ENCODE results near the gene CLEC2A. TPM values are rescaled to one million over a fixed set of nuclear protein-coding genes. Genes with fewer than 3 reads are reported as not detected.

CLEC2A gene
- total and polyA plus RNA-seq, 7 donors = not detected

- H3K27ac ChIP-seq = no peak overlapping the region
- H3K4me3 ChIP-seq = no peak overlapping the region
- H3K4me1 ChIP-seq = no peaks in the 10 kb centered on the region
- no peaks in the 10 kb centered on the region for H3K9me3 ChIP-seq
- intact Hi-C loops (cut with DNase I) = loop anchor here in 1 of 2 donors (10.0 kb wide), 1 partner anchor 106 kb away; no protein-coding TSS in a partner anchor
- H3K36me3 ChIP-seq (ENCODE audit: insufficient read depth in 1 of 2, low read depth in 1 of 2) = no peaks in the 10 kb centered on the region
- no peak for ATAC-seq
- WGBS, 3 donors = 83 to 86% (median 83%) methylated on average over 10 of the region's 10 CpGs
- no peak for DNase-seq
- TF ChIP-seq CTCF (IDR thresholded peaks at IDR 0.05) = no peak
- H3K27me3 ChIP-seq (ENCODE audit: insufficient read depth in 3 of 3, low read length in 2 of 3) = no peaks in the 10 kb centered on the region
These were observed 11.7 kb downstream of the CLEC2A start for GRCh38 chr12:9920451-9920850.

- WGBS, 3 donors = 84 to 89% (median 87%) methylated on average over 3 of the region's 3 CpGs
- DNase-seq (no peak), ATAC-seq (no peak)
- Histone ChIP-seq H3K36me3 (ENCODE audit: insufficient read depth in 1 of 2, low read depth in 1 of 2) (no peaks in the 10 kb centered on the region), H3K27me3 (ENCODE audit: insufficient read depth in 3 of 3, low read length in 2 of 3) (no peaks in the 10 kb centered on the region), H3K4me1 (no peaks in the 10 kb centered on the region), H3K27ac (no peak overlapping the region), H3K9me3 (no peaks in the 10 kb centered on the region), H3K4me3 (no peak overlapping the region)
- TF ChIP-seq CTCF (IDR thresholded peaks at IDR 0.05) = no peak
- intact Hi-C loops (cut with DNase I) = no loop called here
These were observed 12.7 kb downstream of the CLEC2A start for GRCh38 chr12:9919443-9919842.

DNA sequence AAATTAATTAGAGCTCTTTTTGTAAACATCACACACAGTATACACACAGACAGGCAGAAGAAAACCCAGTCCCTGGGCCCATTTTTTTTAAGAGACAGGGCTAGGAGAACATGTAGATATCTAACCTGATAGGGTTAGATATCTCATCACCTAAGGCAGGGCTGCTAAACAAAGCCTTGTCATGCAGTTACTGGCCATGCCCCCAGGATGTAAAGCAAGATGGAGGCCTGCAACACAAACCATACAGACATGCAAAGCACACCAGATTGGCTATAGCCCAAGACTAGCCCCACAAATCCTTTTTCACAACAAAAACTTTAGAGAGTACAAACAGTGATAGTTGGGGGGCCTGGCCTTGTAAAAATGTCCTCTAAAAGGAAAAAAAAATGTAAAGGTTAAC is 20.5 kb downstream of the CLEC2A start:
- no peak for DNase-seq
- H3K27me3 ChIP-seq (ENCODE audit: insufficient read depth in 3 of 3, low read length in 2 of 3) = no peaks in the 10 kb centered on the region
- no peak overlapping the region for H3K27ac ChIP-seq
- no peak for TF ChIP-seq CTCF (IDR thresholded peaks at IDR 0.05)
- intact Hi-C loops (cut with DNase I) = no loop called here
- no peaks in the 10 kb centered on the region for H3K4me1 ChIP-seq
- H3K9me3 ChIP-seq = peaks cover 12% of the 10 kb centered on the region
- no peaks in the 10 kb centered on the region for H3K36me3 ChIP-seq (ENCODE audit: insufficient read depth in 1 of 2, low read depth in 1 of 2)
- H3K4me3 ChIP-seq = no peak overlapping the region
- no peak for ATAC-seq

DNA sequence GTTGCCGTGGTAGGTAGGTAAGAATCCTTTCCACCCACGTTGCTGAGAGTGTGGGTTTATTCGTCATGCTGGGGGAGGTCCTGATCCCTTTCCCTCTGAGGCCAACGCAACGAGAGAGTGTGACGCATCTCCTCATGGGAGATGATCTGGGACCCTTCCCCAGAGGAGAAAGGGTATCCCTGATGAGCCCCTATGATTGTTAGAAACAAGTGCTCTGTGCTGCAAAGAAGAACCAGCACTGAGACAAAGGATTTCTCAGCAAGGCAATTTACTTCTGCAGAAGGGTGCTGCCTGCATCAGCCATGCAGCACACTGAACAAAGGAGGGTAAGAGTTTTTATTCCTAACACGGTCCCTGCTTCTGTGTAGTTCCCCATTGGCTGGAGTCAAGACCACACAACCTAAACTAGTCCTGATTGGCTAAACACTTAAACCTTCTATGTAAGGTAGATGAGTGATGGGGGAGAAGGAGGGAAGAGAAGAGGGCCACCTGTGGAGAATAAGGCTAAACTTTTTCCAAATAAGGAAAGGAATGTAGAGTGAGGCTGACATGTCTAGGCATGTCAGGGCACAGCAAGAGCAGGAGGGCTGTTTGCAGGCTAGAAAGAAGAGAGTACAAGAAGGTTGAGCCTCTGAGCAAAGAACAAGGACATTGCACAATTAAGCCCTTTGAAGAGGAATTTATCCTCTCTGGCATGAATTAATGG is 21.3 kb downstream of the CLEC2A start:
- H3K4me1 ChIP-seq = no peaks in the 10 kb centered on the region
- DNase-seq = no peak

More for the DNA sequence above, 21.3 kb downstream of the CLEC2A start:
- Histone ChIP-seq H3K9me3 (peaks cover 12% of the 10 kb centered on the region), H3K4me3 (no peak overlapping the region), H3K27me3 (ENCODE audit: insufficient read depth in 3 of 3, low read length in 2 of 3) (no peaks in the 10 kb centered on the region), H3K27ac (no peak overlapping the region), H3K36me3 (ENCODE audit: insufficient read depth in 1 of 2, low read depth in 1 of 2) (no peaks in the 10 kb centered on the region)
- intact Hi-C loops (cut with DNase I) = no loop called here
- 85 to 88% (median 85%) methylated on average over 7 of the region's 7 CpGs for WGBS, 3 donors
- TF ChIP-seq CTCF (IDR thresholded peaks at IDR 0.05) = no peak
- ATAC-seq = no peak
